NCI-H1105 (cell line): Measurements from ENCODE around the gene CCDC73.
"Not testable (repeated sequence)": the region's sequence is repeated elsewhere in the genome, so short reads cannot be mapped to it uniquely, and the experiment has no call there.

Experiments used
- DNase-seq: peaks from one replicate; lab custom pipeline; 2025; lab: John Stamatoyannopoulos, UW

CCDC73 gene

DNA sequence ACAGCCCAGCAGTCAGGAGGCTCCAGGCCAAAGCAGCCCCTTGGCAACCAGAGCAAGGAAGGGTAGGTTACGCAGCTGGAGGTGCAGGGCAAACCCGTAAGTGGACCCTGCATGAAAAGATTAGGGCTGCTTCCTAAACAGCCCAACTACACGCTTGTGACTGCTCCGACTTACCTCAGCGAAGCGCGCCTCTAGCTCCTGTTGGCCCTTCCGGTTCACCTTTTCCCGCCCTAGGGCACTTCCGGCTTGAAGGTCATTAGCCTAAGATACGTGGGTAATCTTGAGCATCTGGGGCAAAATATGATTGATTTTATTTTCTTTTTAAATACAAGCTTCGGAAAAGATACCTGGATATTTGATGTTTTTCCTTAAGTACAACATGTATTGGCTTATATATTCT, at the start of gene CCDC73:
TSS of gene CCDC73 (minus strand) at position 224 of the 400 bp plus-strand sequence. CDS start 34,419 bp downstream, outside the sequence.
- DNase-seq = no peak

DNA sequence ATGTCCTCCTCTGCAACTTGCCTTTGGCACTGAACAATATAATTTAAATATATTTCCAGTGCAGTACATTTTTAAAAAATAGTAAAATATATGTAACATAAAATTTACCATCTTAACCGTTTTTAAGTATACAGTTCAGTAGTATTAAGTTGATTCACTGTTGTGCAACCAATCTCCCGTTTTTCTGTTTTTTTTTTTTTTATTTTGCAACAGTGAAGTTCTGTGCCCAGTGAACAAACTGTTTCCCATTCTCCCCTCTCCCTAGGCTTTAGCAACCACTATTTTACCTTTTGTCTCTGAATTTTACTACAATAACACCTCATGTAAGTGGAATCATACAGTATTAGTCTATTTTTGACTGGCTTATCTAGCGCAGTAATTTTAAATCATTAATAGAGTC, 49.1 kb upstream of the CCDC73 start:
- no peak for DNase-seq

DNA sequence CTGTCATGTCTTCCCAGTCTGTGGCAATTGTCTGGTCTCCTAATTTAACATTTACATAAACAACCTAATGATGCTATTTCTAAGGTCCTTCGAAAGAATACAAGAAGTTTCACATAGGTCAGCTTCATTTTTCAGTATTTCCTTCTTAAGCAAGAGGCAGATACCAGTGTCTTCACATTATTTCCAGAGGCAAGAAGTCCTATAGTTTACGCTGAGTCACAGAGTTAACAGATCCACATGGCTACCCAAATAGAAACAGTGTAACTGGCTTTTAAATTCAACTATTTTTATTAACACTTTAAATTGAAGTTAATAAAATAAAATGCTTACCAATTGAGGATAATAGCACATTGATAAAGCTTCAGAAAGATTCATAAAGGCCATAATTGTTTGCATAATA, 46.1 kb upstream of the CCDC73 start:
- DNase-seq = no peak

DNA sequence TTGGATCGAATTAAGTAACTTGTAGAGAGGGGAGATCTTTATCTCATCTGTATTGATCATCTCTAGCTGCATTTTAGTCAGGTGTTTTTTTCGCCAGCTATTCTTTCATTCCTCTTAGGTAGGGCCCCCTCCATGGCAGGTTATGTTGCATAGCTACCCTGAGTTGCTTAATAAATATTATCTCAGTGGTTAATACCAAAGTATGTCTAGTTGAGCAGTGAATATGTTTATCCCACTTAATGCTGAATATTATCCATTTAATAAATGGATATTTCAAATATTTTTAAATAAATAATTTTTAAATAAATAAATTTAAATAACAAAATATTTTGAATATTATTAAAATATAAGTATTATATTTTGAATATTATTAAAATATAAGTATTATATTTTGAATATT, 44.8 kb upstream of the CCDC73 start:
- DNase-seq = no peak

DNA sequence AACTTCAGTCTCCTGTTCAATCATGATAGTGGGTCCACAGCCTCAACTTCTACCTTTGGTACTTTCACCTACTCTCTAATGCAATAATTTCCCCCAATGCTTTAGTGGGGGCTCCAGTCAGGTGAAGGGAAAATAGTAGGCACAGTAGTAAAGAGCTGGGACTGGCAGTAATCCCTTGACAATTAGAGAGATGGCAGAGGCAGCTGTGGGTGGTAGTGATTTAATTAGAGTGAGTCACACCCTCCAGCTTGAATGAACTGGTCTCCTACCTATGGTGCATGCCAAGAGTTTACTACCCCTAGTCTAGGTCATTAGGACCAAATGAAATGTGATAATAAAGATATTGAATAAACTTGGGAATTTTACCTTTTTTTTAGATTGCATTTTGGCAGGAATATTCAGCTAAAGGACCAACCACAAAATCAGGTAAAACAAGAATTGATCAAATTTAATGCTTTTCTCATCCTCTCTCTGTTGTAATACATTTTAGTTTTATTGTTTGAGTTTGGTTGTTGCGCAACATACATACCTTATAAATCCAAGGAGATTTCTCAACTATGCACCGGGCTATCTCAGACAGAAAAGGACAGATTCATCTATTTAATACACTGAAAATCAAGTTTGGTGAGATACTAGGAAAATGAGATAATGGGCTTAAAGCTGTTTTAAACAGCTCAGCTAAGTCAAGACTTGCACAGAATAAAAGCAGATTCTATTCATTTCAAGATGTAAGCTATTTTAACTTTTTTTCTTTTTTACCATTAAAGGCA, 44.2 kb upstream of the CCDC73 start:
- DNase-seq = no peak

DNA sequence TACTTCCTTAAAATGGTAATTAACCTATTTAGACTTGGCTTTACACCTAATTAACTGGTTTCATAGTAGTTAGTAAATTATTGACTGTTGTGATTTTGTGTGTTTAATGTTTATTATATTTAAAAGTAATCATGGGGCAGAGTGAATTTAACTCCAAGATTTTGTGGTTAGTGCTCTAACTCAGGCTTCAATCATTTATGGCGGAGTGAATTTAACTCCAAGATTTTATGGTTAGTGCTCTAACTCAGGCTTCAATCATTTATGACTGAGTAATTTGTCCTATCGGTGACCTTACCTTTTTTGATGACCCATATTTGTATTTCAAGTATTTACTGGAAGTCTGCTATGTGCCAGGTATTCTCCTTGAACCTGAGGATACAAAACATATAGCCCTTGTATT, 42.5 kb upstream of the CCDC73 start:
- no peak for DNase-seq

DNA sequence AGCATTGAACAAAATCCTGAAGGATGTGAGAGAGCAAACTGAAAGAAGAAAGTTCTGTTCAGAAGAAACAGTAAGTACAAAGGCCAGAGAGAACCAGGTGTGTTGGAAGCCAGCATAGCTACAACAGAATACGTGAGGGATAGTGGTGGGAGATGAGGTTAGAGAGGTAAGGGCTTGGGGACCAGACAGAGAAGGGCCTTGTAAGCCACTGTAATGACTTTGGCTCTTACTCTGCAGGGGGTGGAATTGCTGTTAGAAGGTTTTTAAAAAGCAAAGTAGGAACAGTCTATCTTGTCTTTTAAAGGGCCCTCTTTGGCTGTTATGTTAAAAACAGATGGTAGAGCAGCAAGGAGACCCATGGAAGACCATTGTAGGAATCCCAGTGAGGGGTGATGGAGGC, 39.5 kb upstream of the CCDC73 start:
- no peak for DNase-seq

DNA sequence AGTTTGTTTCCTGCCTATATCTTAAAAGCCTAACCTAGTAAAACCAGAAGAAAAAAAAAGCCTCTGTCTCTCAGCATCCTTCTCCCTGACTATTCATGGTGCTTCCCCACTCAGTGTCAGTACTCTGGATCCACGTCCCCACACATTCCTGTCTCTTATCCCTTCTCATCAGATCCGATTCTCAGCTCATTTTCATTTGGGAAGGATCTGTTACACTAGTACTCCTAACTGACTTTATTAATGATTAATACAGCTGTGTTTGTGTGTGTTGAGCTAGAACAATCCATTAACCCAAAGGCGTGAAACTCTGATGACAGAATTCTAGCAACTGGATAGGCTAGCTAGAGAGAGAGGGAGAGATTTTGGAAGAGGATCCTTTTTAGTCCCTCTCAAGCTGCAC, 36.8 kb upstream of the CCDC73 start:
- DNase-seq = no peak

DNA sequence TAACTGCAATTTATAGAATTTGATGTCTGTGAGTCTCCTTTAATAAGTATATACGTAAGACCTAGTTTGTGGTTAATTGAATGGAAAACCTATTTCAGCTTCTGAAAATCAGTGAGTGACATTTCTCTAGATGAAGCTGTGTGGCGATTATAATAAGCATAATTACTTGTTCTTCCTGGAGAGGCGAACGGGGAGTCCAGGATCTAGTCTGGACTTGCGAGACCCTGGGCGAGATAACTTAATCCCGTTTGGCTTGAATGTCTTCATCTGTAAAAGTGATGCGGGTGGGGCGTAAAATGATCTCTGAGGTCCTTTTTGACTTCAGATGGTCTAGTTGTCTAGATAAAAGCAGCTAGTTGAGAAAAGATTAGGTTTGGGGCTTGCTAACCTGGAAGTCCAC, 36.3 kb upstream of the CCDC73 start:
- DNase-seq = no peak

DNA sequence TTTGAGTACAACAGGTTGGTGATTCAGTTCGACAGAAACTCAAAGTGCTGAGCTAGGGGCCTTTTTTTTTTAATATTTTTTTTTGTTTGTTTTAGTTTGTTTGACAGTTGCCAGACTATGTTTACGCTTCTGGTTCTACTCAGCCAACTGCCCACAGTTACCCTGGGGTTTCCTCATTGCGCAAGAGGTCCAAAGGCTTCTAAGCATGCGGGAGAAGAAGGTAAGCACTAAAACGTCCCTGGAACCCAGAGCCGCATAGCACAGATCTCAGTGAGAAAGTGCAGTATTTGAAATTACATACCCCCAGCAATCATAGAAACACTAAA, 35.9 kb upstream of the CCDC73 start:
- peak; percentile 5 for DNase-seq

DNA sequence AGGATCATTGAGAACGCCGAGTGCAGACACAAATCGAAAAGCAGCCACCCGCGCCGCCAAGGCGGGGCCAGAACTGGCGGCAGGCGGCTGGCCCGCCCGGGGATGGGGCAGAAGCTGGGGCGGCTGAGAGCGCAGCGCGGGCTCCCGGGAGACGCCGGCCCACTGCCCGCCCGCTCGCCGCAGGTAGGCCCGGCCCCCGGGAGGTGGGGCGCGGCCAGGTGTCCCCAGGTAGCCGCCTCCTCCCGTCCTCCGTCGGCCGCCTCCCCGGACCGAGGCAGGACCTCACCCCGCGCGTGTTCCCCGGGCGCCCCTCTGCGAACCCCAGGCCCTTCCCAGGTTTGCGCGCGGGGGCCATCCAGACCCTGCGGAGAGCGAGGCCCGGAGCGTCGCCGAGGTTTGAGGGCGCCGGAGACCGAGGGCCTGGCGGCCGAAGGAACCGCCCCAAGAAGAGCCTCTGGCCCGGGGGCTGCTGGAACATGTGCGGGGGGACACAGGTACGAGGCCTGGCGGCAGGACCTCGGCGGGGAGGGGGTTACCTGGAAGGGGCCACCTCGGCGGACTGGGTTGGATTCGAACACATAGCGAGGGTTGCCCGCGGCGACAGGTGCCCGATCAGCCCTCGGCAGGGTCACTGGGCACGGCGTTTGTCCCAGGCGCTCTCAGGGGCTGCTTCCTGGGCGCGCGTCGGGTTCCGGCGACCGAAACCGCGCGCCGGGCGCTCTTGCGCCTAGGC, 35.4 kb upstream of the CCDC73 start, which contains the start of gene PRRG4:
TSS of gene PRRG4 (plus strand) at position 248 of the 733 bp plus-strand sequence. CDS start 603 bp downstream, outside the sequence.
- DNase-seq = peak; percentile 38

DNA sequence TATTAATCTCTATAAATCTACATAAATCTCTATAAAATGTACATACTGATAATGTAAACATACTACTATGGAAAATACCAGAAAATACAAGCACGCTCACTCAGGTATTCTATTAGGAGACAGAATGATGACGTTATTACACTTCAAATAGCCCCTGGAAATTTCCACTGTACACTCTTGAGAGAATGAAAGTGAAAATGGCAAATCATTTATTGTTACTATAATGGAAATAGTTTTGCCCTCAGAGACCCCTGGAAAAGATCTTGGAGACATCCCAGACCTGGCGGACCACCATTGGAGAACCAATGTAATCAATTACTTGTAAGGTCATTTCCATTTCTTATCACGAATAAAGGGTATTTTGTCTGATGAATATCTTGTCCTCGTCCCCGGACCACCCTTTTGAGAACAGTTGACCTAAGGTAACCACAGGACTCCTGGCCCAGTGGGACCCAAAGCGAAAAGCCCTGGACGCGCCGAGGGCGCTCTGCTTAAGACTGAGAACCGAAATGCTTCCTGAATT, 34.8 kb upstream of the CCDC73 start:
- no peak for DNase-seq

DNA sequence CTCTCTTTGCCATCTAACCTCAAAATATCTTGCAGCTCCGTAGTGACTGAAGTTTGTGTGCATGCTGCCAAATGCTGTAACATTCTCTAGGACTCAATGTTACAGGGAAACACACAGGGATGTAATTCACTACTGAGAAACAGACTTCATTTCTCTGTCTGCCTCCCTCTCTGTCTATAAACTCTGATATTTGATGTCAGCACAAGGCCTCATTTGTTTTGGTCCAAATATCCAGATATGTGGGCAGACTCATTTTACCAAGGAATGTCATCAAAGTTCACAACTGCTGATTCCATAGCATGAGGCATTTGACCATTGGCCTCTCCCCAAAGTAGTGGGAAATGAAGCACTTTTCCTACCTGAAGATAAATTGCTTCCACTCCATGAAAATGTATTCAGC, 32.8 kb upstream of the CCDC73 start:
- no peak for DNase-seq

DNA sequence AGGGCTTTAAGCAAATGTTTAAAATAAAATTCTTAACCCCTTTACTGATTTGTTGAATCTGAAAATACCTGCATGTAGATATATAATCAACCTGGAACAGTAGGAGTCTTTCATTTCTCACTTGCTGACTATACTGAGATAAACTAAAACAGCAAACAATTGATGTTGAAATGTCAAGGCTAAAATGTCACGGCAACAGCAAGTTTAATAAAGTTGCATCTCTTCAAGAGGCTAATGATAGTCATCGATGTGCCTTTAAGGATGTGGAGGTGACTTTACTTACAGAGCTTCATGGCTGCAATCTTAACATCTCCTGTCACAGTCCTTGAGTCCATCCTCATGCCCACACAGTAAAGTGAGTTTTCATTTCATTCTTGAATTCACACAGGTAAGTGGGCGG, 31.7 kb upstream of the CCDC73 start:
- no peak for DNase-seq

DNA sequence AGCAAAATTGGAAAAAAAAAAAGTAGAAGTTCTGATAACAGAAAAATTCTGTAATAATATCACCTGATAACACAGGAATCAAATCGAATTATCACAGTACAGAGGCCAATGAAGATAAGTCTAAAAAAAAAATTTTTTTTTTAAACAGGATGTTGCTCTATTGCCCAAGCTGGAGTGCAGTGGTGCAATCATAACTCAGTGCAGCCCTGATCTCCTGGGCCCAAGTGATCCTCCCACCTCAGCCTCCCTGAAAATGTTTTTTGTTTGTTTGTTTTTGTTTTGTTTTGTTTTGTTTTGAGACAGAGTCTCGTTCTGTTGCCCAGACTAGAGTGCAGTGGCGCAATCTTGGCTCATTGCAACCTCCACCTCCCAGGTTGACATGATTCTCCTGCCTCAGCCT, 29.2 kb upstream of the CCDC73 start:
- not testable (repeated sequence) for DNase-seq

DNA sequence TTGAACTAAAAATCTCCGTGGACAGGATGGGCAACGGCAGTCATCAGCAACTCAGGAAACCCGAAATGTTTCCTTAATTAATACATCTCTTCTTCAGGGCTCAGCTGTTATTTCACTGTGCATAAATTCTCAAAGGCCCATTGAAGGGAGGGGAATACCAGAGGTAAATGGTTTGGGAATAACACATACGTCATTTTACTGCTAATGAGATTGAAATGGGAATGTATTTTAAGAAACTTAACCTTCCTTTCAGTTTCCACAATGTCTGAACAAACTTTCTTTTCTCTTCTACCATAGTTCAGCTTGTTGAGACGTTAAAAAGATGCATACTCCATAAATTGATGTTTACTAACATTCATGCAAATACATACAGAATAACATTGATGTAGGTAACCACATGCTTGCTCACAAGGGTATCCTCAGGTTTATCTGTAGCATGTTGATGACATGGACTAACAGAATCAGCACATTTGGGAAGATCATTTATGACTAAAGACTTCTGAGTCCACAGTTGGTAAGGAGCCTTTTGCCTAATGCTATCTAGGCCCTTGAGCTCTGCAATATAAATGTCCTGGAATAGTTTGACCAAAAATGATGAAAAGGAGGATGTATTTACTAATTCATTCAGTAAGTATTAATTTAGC, 27.6 kb upstream of the CCDC73 start:
- no peak for DNase-seq

DNA sequence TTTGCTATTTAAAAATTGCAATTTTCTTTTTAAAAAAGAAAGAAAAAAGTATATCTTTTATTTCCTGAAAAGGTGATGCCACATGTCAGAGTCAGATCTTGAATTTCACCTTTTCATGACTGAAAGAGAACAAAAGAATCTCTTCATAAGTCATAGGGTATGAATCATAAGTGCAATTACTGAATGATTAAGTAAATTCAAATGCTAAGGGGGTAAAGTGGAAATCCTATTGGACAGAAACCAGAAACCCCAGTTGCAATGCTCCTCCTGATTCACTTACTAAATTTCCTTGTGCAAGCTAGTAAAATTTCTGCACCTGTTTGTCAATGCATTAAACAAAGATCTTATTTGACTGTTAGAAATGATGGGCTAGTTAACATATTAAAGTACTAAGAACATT, 27.1 kb upstream of the CCDC73 start:
- no peak for DNase-seq

DNA sequence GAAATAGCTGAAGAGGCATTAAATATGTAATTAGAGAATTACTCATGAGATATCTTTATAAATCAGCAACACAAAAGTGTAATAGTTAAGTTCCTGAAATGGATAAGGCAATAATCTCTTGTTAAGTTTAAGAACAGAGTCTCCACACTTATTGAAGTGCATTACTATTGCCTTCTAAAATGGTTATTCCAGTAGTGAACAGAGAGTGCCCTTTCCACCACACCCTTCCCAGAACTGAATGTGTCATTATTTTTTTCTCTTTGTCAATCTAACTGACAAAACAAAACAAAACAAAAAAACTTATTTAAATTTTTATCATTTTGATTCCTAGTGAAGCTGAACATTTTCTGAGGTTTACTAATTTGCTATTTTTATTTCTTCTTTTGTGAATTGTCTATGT, 26.0 kb upstream of the CCDC73 start:
- no peak for DNase-seq

DNA sequence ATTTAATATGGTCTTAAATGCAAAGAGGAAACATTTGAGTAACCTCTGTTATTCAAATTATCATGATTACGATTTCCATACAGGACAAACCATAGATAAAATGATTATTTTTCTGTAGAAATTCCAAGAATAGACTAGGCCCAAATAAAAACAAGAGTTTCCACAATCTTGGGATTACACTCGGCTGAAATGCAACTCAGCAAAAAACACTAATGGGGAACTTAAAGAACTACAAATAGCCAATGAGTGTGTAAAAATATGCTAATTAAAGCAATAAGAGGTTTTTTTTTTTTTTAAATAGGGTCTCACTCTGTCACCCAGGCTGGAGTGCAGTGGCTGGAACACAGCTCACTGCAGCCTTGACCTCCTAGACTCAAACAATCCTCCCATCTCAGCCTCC, 24.7 kb upstream of the CCDC73 start:
- no peak for DNase-seq

DNA sequence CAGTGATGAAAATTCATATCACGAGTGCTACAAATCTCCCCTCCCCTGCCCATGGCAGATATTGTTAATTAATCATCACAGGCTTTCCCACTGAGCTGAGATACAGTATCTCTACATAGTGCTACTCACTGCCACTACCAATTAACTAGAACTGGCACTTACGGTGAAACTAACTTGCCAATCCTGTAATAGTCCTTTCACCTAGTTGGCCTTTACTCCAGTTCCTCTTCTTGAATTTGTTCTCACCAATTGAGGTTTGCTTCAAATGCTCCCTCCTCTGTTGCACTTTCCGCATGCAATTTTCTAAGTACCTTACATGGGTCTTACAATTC, 23.4 kb upstream of the CCDC73 start:
- no peak for DNase-seq

DNA sequence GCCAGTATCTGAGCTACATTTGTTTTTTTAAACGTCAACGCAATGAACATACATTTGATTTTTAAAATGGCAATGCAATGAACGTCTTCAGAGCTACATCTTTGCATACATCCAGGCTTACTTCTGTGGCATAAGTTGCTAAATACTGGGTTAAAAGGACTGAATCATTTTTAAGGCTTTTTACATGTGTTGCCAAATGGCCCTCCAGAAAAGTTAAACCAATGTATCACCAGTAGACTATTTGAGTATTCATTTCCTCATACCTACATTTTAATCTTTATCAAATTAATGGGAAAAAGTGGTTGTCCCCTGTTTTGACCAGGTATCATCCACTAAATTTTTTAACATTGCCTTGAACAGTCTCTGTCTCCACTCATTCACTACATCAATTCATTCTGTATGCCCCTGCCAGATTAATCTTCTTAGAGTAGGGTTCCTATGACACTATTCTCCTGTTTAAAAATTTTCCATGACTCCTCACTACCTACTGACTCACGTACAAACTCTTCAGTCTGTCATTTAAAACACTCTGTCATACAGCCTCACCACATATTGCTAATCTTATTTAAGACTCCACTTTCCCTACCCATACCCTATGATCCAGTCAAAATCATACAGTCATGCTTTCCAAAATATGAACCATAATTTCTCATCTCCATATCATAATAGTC, 22.9 kb upstream of the CCDC73 start:
- no peak for DNase-seq

DNA sequence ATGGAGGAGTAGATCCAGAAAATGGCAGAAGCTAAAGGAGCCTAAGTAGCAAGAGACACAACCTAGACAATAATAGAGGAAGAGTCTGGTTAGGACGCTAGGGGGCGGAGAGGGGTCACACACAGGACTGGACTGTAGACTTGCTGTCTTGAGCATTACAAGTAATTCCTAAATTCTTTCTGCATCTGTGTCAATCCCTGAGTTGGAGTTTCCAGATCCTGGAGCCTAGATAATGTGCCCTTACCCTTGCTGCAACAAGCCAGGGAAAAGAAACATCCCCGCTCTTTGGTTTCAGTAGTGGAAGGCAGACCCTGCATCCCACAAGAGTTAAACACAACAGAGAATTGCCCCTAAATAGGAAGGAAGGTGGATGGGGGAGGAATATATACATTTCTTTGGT, 14.9 kb upstream of the CCDC73 start:
- DNase-seq = peak; percentile 47

DNA sequence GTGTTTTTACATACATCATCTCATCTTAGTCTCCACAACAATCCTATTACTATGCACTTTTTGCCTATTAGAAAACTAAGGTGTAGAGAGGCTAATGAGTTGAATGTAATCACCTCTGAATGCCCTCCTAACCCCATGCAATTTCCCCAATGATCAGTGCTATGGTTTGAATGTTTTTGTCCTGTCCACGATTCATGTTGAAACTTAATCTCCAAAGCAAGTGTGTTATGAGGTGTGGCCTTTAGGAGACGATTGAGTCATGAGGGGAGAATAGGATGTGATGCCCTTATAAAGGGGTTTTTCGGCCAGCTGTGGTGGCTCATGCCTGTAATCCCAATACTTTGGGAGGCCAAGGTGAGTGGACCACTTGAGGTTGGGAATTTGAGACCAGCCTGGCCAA, 2.0 kb upstream of the CCDC73 start:
- no peak for DNase-seq
